ENCODE data around the gene EFCAB11.

EFCAB11 gene

GRCh38 chr14:89936654-89937185 lies 17.8 kb downstream of the EFCAB11 start:
- no peaks in the 10 kb centered on the region for H3F3A ChIP-seq (ENCODE audit: insufficient read depth, low read length)
- H3K36me3 ChIP-seq (ENCODE audit: insufficient read depth, low read length): no peaks in the 10 kb centered on the region
- no peak overlapping the region for H3K9ac ChIP-seq (ENCODE audit: low read length)
- H3K9me2 ChIP-seq (ENCODE audit: low read depth, low read length): no peaks in the 10 kb centered on the region
- H4K20me1 ChIP-seq (ENCODE audit: insufficient read depth, low read length): no peaks in the 10 kb centered on the region
- TF ChIP-seq CTCF (IDR thresholded peaks at IDR 0.05; ENCODE audit: low read length) (peak; percentile 31; the same call in 1 of the 2 replicates), EZH2 (IDR thresholded peaks at IDR 0.05; ENCODE audit: borderline replicate concordance, low read length) (no peak)
- H3K27me3 ChIP-seq (ENCODE audit: insufficient read depth, low read length): no peaks in the 10 kb centered on the region
- H3K9me3 ChIP-seq (ENCODE audit: low read length): no peaks in the 10 kb centered on the region
- H3K4me1 ChIP-seq (ENCODE audit: insufficient read depth, low read length, severe bottlenecking): no peaks in the 10 kb centered on the region
- H3K79me2 ChIP-seq (ENCODE audit: insufficient read depth, low read length): no peaks in the 10 kb centered on the region
- no peak overlapping the region for H3K4me3 ChIP-seq (ENCODE audit: low read depth, low read length, poor library complexity, severe bottlenecking)
- no peak overlapping the region for H2AFZ ChIP-seq (ENCODE audit: low read length)
- no peak overlapping the region for H3K4me2 ChIP-seq (ENCODE audit: low read length)
- H3K27ac ChIP-seq (ENCODE audit: low read depth, low read length, poor library complexity, severe bottlenecking): no peak overlapping the region

GRCh38 chr14:89933002-89933401 lies 21.5 kb downstream of the EFCAB11 start:
- Histone ChIP-seq H3K27me3 (ENCODE audit: insufficient read depth, low read length) (no peaks in the 10 kb centered on the region), H3K9me2 (ENCODE audit: low read depth, low read length) (no peaks in the 10 kb centered on the region), H2AFZ (ENCODE audit: low read length) (no peak overlapping the region), H3K79me2 (ENCODE audit: insufficient read depth, low read length) (no peaks in the 10 kb centered on the region), H3F3A (ENCODE audit: insufficient read depth, low read length) (no peaks in the 10 kb centered on the region), H3K27ac (ENCODE audit: low read depth, low read length, poor library complexity, severe bottlenecking) (no peak overlapping the region), H3K9ac (ENCODE audit: low read length) (no peak overlapping the region), H3K4me1 (ENCODE audit: insufficient read depth, low read length, severe bottlenecking) (no peaks in the 10 kb centered on the region), H4K20me1 (ENCODE audit: insufficient read depth, low read length) (no peaks in the 10 kb centered on the region), H3K36me3 (ENCODE audit: insufficient read depth, low read length) (no peaks in the 10 kb centered on the region; the same call in 1 of the 2 replicates), H3K4me3 (ENCODE audit: low read depth, low read length, poor library complexity, severe bottlenecking) (no peak overlapping the region), H3K4me2 (ENCODE audit: low read length) (no peak overlapping the region), H3K9me3 (ENCODE audit: low read length) (no peaks in the 10 kb centered on the region)
- TF ChIP-seq EZH2 (IDR thresholded peaks at IDR 0.05; ENCODE audit: borderline replicate concordance, low read length): no peak
- TF ChIP-seq CTCF (IDR thresholded peaks at IDR 0.05; ENCODE audit: low read length): no peak

GRCh38 chr14:89927186-89927865 lies 27.2 kb downstream of the EFCAB11 start:
- no peak overlapping the region for H3K27ac ChIP-seq (ENCODE audit: low read depth, low read length, poor library complexity, severe bottlenecking)
- no peak overlapping the region for H2AFZ ChIP-seq (ENCODE audit: low read length)
- no peak overlapping the region for H3K4me3 ChIP-seq (ENCODE audit: low read depth, low read length, poor library complexity, severe bottlenecking)
- no peaks in the 10 kb centered on the region for H3K79me2 ChIP-seq (ENCODE audit: insufficient read depth, low read length)
- H3K27me3 ChIP-seq (ENCODE audit: insufficient read depth, low read length): no peaks in the 10 kb centered on the region
- H3K9me2 ChIP-seq (ENCODE audit: low read depth, low read length): no peaks in the 10 kb centered on the region
- no peaks in the 10 kb centered on the region for H3K9me3 ChIP-seq (ENCODE audit: low read length)
- no peaks in the 10 kb centered on the region for H3F3A ChIP-seq (ENCODE audit: insufficient read depth, low read length)
- H3K9ac ChIP-seq (ENCODE audit: low read length): no peak overlapping the region
- H3K4me1 ChIP-seq (ENCODE audit: insufficient read depth, low read length, severe bottlenecking): no peaks in the 10 kb centered on the region
- H3K4me2 ChIP-seq (ENCODE audit: low read length): no peak overlapping the region
- no peaks in the 10 kb centered on the region for H4K20me1 ChIP-seq (ENCODE audit: insufficient read depth, low read length)
- TF ChIP-seq EZH2 (IDR thresholded peaks at IDR 0.05; ENCODE audit: borderline replicate concordance, low read length) (no peak), CTCF (IDR thresholded peaks at IDR 0.05; ENCODE audit: low read length) (no peak)
- peaks cover 10% of the 10 kb centered on the region; the same call in 1 of the 2 replicates for H3K36me3 ChIP-seq (ENCODE audit: insufficient read depth, low read length)
